ENCODE measurements around the gene KRTAP5-1. TPM values are rescaled to one million over a fixed set of nuclear protein-coding genes. Genes with fewer than 3 reads are reported as not detected.
"Not testable (repeated sequence)": the region's sequence is repeated elsewhere in the genome, so short reads cannot be mapped to it uniquely, and the experiment has no call there.

The KRTAP5-1 gene
- polyA plus RNA-seq (2013, experiment 1 of 2; ENCODE audit: insufficient read length): 0.30 TPM
- 0.44 TPM for polyA plus RNA-seq (2013, experiment 2 of 2; ENCODE audit: insufficient read length)

- not testable (repeated sequence) for DNase-seq
Observed at GRCh38 chr11:1584661-1585370, at the start of gene KRTAP5-1. Gene KRTAP5-1 (minus strand): TSS chr11:1585283. CDS start chr11:1585249, 34 bp downstream.

- no peak for DNase-seq
Observed at GRCh38 chr11:1633864-1634263, 48.8 kb upstream of the KRTAP5-1 start.

- DNase-seq: no peak
Observed at GRCh38 chr11:1632053-1632714, 47.1 kb upstream of the KRTAP5-1 start.

- DNase-seq: no peak
Observed at GRCh38 chr11:1631066-1631568, 46.0 kb upstream of the KRTAP5-1 start.

GRCh38 chr11:1630271-1630670 lies 45.2 kb upstream of the KRTAP5-1 start:
- DNase-seq: no peak

GRCh38 chr11:1629326-1630185 lies 44.5 kb upstream of the KRTAP5-1 start, which contains the start of gene KRTAP5-5:
Gene KRTAP5-5 (plus strand): TSS chr11:1629775. CDS start chr11:1629841, 66 bp downstream.
- DNase-seq: no peak

- peak; percentile 37 for DNase-seq
Observed at GRCh38 chr11:1628506-1629325, 43.6 kb upstream of the KRTAP5-1 start.

GRCh38 chr11:1625541-1625940 lies 40.5 kb upstream of the KRTAP5-1 start:
- no peak for DNase-seq

GRCh38 chr11:1624621-1625020 lies 39.5 kb upstream of the KRTAP5-1 start:
- DNase-seq: no peak

GRCh38 chr11:1623716-1624115 lies 38.6 kb upstream of the KRTAP5-1 start:
- DNase-seq: no peak

- DNase-seq: no peak
Observed at GRCh38 chr11:1622086-1622485, 37.0 kb upstream of the KRTAP5-1 start, which contains the start of gene KRTAP5-4. Gene KRTAP5-4 (minus strand): TSS chr11:1622138. CDS start chr11:1622093, 45 bp downstream.

GRCh38 chr11:1619449-1619848 lies 34.4 kb upstream of the KRTAP5-1 start:
- DNase-seq: no peak

- DNase-seq: no peak
Observed at GRCh38 chr11:1618231-1618630, 33.1 kb upstream of the KRTAP5-1 start.

GRCh38 chr11:1608363-1608762 lies 23.3 kb upstream of the KRTAP5-1 start, which contains the start of gene KRTAP5-3:
Gene KRTAP5-3 (minus strand): TSS chr11:1608463. CDS start chr11:1608385, 78 bp downstream.
- DNase-seq: no peak

GRCh38 chr11:1607901-1608300 lies 22.8 kb upstream of the KRTAP5-1 start:
- not testable (repeated sequence) for DNase-seq

- DNase-seq: not testable (repeated sequence)
Observed at GRCh38 chr11:1607156-1607845, 22.2 kb upstream of the KRTAP5-1 start.

- not testable (repeated sequence) for DNase-seq
Observed at GRCh38 chr11:1605923-1606322, 20.8 kb upstream of the KRTAP5-1 start.

- DNase-seq: no peak
Observed at GRCh38 chr11:1604711-1605110, 19.6 kb upstream of the KRTAP5-1 start.

GRCh38 chr11:1604181-1604580 lies 19.1 kb upstream of the KRTAP5-1 start:
- no peak for DNase-seq

GRCh38 chr11:1603629-1604028 lies 18.5 kb upstream of the KRTAP5-1 start:
- no peak for DNase-seq

- DNase-seq: not testable (repeated sequence)
Observed at GRCh38 chr11:1601663-1602062, 16.6 kb upstream of the KRTAP5-1 start.
